ENCODE results near the gene SORL1. TPM values are rescaled to one million over a fixed set of nuclear protein-coding genes. Genes with fewer than 3 reads are reported as not detected.

The SORL1 gene
- total RNA-seq, 1 experiment from 2014 or later: 6.1 TPM

DNA sequence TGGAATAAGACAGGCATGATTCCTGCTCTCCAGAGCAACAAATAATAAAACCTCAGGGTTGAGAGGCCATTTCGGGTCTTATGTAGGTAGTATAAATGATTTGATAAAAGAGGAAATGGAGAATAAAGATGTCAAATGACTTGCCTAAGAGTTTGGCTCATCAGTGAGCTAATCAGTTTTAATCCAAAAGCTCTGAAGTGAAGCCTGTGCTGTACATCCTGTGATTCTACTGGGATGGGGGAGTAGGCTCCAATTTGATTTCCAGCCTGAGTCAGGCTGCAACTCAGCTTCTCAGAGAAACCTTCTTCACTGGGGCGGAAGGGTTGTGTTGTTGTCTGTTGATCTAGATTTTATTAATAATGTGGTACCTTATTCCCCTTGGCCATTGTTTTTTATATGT lies 192.9 kb downstream of the SORL1 start:
- intact Hi-C loops (cut with micrococcal nuclease; ENCODE audit: unreplicated experiment): no loop called here
- peaks cover 40% of the 10 kb centered on the region for H3K27me3 Mint-ChIP-seq (ENCODE audit: unreplicated experiment)
- H3K9me3 Mint-ChIP-seq (ENCODE audit: low read depth, unreplicated experiment): no peaks in the 10 kb centered on the region
- no peak overlapping the region for H3K27ac Mint-ChIP-seq (ENCODE audit: unreplicated experiment)
- TF ChIP-seq, protein P1, sequence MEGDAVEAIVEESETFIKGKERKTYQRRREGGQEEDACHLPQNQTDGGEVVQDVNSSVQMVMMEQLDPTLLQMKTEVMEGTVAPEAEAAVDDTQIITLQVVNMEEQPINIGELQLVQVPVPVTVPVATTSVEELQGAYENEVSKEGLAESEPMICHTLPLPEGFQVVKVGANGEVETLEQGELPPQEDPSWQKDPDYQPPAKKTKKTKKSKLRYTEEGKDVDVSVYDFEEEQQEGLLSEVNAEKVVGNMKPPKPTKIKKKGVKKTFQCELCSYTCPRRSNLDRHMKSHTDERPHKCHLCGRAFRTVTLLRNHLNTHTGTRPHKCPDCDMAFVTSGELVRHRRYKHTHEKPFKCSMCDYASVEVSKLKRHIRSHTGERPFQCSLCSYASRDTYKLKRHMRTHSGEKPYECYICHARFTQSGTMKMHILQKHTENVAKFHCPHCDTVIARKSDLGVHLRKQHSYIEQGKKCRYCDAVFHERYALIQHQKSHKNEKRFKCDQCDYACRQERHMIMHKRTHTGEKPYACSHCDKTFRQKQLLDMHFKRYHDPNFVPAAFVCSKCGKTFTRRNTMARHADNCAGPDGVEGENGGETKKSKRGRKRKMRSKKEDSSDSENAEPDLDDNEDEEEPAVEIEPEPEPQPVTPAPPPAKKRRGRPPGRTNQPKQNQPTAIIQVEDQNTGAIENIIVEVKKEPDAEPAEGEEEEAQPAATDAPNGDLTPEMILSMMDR (IDR thresholded peaks at IDR 0.05; ENCODE audit: unreplicated experiment): no peak
- BruUV-seq (replicated peaks): no TSS peak
- DNase-seq: no peak
- no peaks in the 10 kb centered on the region for H3K4me1 Mint-ChIP-seq (ENCODE audit: low read depth, unreplicated experiment)
- no peaks in the 10 kb centered on the region for H3K36me3 Mint-ChIP-seq (ENCODE audit: insufficient read depth, unreplicated experiment)
- CTCF ChIA-PET: no interaction called here
- no peak overlapping the region for H3K4me3 Mint-ChIP-seq (ENCODE audit: low read depth, unreplicated experiment)

DNA sequence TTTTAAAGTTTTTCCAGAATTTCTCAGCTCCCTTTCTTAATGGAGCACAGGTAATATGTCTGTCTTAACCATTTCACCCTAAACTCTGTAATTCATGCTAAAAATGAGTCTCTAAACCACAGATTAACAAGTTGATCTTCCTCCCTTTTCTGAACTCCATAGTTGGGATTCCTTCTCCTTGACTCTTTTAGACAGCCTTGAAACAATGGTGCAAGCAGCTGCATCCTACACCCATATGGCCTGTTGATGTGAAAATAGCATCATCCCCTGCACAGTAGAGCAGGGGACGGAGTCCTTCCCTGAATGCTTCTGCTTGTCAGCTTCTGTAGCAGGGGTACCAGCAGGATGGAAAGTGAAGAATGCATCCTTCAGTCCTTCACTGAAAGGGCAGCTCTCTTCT lies 193.5 kb downstream of the SORL1 start:
- BruUV-seq (replicated peaks): no TSS peak
- no peaks in the 10 kb centered on the region for H3K36me3 Mint-ChIP-seq (ENCODE audit: insufficient read depth, unreplicated experiment)
- TF ChIP-seq, protein P1 (IDR thresholded peaks at IDR 0.05; ENCODE audit: unreplicated experiment): no peak
- no peak overlapping the region for H3K27ac Mint-ChIP-seq (ENCODE audit: unreplicated experiment)
- no peaks in the 10 kb centered on the region for H3K4me1 Mint-ChIP-seq (ENCODE audit: low read depth, unreplicated experiment)
- H3K9me3 Mint-ChIP-seq (ENCODE audit: low read depth, unreplicated experiment): no peaks in the 10 kb centered on the region
- no peak overlapping the region for H3K4me3 Mint-ChIP-seq (ENCODE audit: low read depth, unreplicated experiment)
- CTCF ChIA-PET: no interaction called here
- intact Hi-C loops (cut with micrococcal nuclease; ENCODE audit: unreplicated experiment): no loop called here
- no peak for DNase-seq
- H3K27me3 Mint-ChIP-seq (ENCODE audit: unreplicated experiment): peaks cover 46% of the 10 kb centered on the region

DNA sequence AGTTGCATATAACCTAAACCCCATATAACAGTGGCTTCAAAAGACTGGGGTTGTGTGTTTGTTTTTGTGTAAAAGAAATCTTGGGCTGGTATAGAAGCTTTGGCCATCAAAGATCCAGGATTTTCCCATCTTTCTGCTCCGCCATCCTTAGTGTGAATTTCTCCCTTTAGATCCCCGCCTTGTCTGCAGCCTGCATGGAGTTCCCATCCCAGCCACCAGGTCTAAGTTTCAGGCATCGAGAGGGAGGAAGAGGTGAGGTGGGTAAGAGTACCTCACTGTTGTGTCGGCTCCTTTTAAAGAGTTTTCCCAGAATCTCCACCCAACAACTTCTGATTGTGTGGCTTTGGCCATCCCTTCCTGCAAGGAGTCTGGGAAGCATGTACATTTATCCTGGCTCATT lies 196.2 kb downstream of the SORL1 start:
- intact Hi-C loops (cut with micrococcal nuclease; ENCODE audit: unreplicated experiment): no loop called here
- BruUV-seq (replicated peaks): no TSS peak
- no peak for DNase-seq
- CTCF ChIA-PET: no interaction called here
- Mint-ChIP-seq H3K4me1 (ENCODE audit: low read depth, unreplicated experiment) (no peaks in the 10 kb centered on the region), H3K36me3 (ENCODE audit: insufficient read depth, unreplicated experiment) (no peaks in the 10 kb centered on the region), H3K4me3 (ENCODE audit: low read depth, unreplicated experiment) (no peak overlapping the region), H3K9me3 (ENCODE audit: low read depth, unreplicated experiment) (no peaks in the 10 kb centered on the region), H3K27ac (ENCODE audit: unreplicated experiment) (no peak overlapping the region), H3K27me3 (ENCODE audit: unreplicated experiment) (peaks cover 73% of the 10 kb centered on the region)
- TF ChIP-seq, protein P1 (IDR thresholded peaks at IDR 0.05; ENCODE audit: unreplicated experiment): no peak

DNA sequence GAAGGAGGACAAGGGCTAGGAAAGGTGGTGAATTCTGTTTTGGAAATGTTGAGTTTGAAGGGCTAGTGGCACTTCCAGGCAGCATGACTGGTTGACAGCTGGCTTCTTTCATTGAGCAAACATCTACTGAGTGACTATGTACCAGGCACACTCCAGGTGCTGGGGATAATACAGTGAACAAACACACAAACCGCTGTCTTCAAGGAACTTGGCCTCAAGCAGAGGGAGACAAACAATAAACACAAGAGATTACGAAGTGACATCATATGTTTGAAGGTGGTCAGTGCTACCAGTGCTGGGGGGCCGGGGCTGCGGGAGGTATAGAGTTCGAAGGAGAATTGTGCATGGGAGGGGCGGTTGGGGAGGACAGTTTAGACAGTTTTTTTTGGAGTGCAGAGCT lies 197.7 kb downstream of the SORL1 start:
- TF ChIP-seq, protein P1 (IDR thresholded peaks at IDR 0.05; ENCODE audit: unreplicated experiment): no peak
- CTCF ChIA-PET: interaction anchor here (0.5 kb wide), 1 partner anchor 73 kb away, joined by 7 read pairs; no protein-coding TSS in a partner anchor
- Mint-ChIP-seq H3K36me3 (ENCODE audit: insufficient read depth, unreplicated experiment) (no peaks in the 10 kb centered on the region), H3K4me1 (ENCODE audit: low read depth, unreplicated experiment) (no peaks in the 10 kb centered on the region), H3K4me3 (ENCODE audit: low read depth, unreplicated experiment) (no peak overlapping the region), H3K9me3 (ENCODE audit: low read depth, unreplicated experiment) (no peaks in the 10 kb centered on the region), H3K27me3 (ENCODE audit: unreplicated experiment) (peaks cover 87% of the 10 kb centered on the region), H3K27ac (ENCODE audit: unreplicated experiment) (no peak overlapping the region)
- DNase-seq: no peak
- no TSS peak for BruUV-seq (replicated peaks)
- intact Hi-C loops (cut with micrococcal nuclease; ENCODE audit: unreplicated experiment): loop anchor here (10.0 kb wide), 1 partner anchor 315 kb away; no protein-coding TSS in a partner anchor

Measured in Calu3 (cell line).